Vagina (tissue), 2 donors: ENCODE results near the gene SAT2. TPM values are rescaled to one million over a fixed set of nuclear protein-coding genes. Genes with fewer than 3 reads are reported as not detected.

Experiments
- DNase-seq, 2 donors: peaks; one replicate each; pipeline ENCODE4 v3.0.0-alpha.2; 2017; ENCODE audit errors: extremely low spot score in 2 of 2
- H3K27ac ChIP-seq: fragments of 200-600 bp; sonication (generic); one replicate; pipeline ENCODE4 v1.5.1; 2019
- H3K27me3 ChIP-seq: fragments of 200-600 bp; sonication (generic); one replicate; pipeline ENCODE4 v1.5.1; 2019
- H3K36me3 ChIP-seq, 2 donors: fragments of 200-600 bp; sonication (generic); one replicate each; pipeline ENCODE4 v1.5.1; 2017 to 2019
- H3K4me1 ChIP-seq: fragments of 200-600 bp; sonication (generic); one replicate; pipeline ENCODE4 v1.5.1; 2019
- H3K4me3 ChIP-seq, 2 donors: fragments of 200-600 bp; sonication (generic); 1 replicate in 1 of 2; 2 replicates in 1 of 2; pipeline ENCODE4 v1.5.1; 2016 to 2019
- H3K9me3 ChIP-seq: fragments of 200-600 bp; sonication (generic); one replicate; pipeline ENCODE4 v1.5.1; 2019
- POLR2A ChIP-seq, 2 donors: fragments of 450-650 bp; IDR thresholded peaks; one replicate each; pipeline ENCODE4 v1.6.1; 2017; ENCODE audit warnings: antibody characterized with exemption in 2 of 2, mild to moderate bottlenecking in 2 of 2, moderate library complexity in 2 of 2
- POLR2AphosphoS5 ChIP-seq, 2 donors: sonication (generic); formaldehyde crosslinking; IDR thresholded peaks; one replicate each; pipeline ENCODE4 v1.9.0; 2017; ENCODE audit warnings: antibody characterized with exemption in 2 of 2, mild to moderate bottlenecking in 2 of 2, low read depth in 1 of 2; ENCODE audit not compliant: insufficient read depth in 1 of 2
- intact Hi-C: fragments of 100-400 bp; cut with DNase I; formaldehyde crosslinking; loops from one replicate; pipeline ENCODE4 v1.15.1; 2023
- total RNA-seq: library from RNA; depleted of rRNA; stranded (reverse); fragments of >200 nt; gene quantifications from one replicate; pipeline ENCODE4 v1.2.3, GENCODE V29; 2016
- TF ChIP-seq, protein P1 (sequence below), 3 experiments: fragments of 450-650 bp in 2 of 3; fragments of 200-600 bp in 1 of 3; sonication (generic) in 1 of 3; IDR thresholded peaks; one replicate each; pipeline ENCODE4 v1.5.1; 2017 to 2019; ENCODE audit warnings: antibody characterized with exemption in 3 of 3, mild to moderate bottlenecking in 2 of 3, moderate library complexity in 2 of 3

SAT2 gene
- total RNA-seq, 1 donor from 2014 or later: 69.7 TPM

DNA sequence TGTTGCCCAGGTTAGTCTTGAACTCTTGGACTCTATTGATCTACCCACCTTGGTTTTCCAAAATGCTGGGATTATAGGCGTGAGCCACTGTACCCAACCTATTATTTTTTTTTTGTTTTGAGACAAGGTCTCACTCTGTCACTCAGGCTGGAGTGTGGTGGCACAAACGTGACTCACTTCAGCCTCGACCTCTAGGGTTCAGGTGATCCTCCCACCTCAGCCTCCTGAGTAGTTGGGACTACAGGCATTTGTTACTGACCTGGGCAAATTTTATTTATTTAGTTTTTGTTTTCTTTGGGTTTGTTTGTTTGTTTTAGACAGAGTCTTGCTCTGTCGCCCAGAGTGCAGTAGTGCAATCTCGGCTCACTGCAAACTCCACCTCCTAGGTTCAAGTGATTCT lies 4.0 kb downstream of the SAT2 start:
- H3K27ac ChIP-seq: no peak overlapping the region
- intact Hi-C loops: no loop called here
- H3K4me1 ChIP-seq: peaks cover 9% of the 10 kb centered on the region
- TF ChIP-seq, protein P1, sequence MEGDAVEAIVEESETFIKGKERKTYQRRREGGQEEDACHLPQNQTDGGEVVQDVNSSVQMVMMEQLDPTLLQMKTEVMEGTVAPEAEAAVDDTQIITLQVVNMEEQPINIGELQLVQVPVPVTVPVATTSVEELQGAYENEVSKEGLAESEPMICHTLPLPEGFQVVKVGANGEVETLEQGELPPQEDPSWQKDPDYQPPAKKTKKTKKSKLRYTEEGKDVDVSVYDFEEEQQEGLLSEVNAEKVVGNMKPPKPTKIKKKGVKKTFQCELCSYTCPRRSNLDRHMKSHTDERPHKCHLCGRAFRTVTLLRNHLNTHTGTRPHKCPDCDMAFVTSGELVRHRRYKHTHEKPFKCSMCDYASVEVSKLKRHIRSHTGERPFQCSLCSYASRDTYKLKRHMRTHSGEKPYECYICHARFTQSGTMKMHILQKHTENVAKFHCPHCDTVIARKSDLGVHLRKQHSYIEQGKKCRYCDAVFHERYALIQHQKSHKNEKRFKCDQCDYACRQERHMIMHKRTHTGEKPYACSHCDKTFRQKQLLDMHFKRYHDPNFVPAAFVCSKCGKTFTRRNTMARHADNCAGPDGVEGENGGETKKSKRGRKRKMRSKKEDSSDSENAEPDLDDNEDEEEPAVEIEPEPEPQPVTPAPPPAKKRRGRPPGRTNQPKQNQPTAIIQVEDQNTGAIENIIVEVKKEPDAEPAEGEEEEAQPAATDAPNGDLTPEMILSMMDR (IDR thresholded peaks at IDR 0.05): no peak
- TF ChIP-seq POLR2AphosphoS5 (IDR thresholded peaks at IDR 0.05; ENCODE audit: insufficient read depth in 1 of 2, low read depth in 1 of 2) (no peak), POLR2A (IDR thresholded peaks at IDR 0.05) (no peak)
- DNase-seq: no peak
- H3K36me3 ChIP-seq: no peaks in the 10 kb centered on the region
- no peaks in the 10 kb centered on the region for H3K9me3 ChIP-seq
- no peak overlapping the region for H3K4me3 ChIP-seq
- no peaks in the 10 kb centered on the region for H3K27me3 ChIP-seq

DNA sequence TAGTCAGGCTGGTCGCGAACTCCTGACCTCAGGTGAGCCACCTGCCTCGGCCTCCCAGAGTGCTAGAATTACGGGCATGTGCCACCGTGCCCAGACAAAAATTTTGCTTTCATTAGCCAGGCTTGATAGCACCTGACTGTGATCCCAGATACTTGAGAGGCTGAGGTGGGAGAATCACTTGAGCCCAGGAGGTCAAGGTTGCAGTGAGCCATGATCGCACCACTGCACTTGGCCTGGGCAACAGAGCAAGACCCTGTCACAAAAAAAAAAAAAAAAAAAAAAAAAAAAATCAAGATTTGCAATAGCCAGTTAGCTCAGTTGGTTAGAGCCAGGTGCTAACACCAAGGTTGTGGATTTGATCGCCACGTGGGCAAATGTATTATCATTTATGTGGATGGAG lies 6.8 kb downstream of the SAT2 start:
- Histone ChIP-seq H3K36me3 (no peaks in the 10 kb centered on the region), H3K4me3 (no peak overlapping the region), H3K27ac (no peak overlapping the region), H3K27me3 (no peaks in the 10 kb centered on the region), H3K9me3 (no peaks in the 10 kb centered on the region), H3K4me1 (no peaks in the 10 kb centered on the region)
- intact Hi-C loops: no loop called here
- TF ChIP-seq, protein P1 (IDR thresholded peaks at IDR 0.05): no peak
- TF ChIP-seq POLR2A (IDR thresholded peaks at IDR 0.05): no peak
- TF ChIP-seq POLR2AphosphoS5 (IDR thresholded peaks at IDR 0.05; ENCODE audit: insufficient read depth in 1 of 2, low read depth in 1 of 2): no peak
- DNase-seq: no peak

DNA sequence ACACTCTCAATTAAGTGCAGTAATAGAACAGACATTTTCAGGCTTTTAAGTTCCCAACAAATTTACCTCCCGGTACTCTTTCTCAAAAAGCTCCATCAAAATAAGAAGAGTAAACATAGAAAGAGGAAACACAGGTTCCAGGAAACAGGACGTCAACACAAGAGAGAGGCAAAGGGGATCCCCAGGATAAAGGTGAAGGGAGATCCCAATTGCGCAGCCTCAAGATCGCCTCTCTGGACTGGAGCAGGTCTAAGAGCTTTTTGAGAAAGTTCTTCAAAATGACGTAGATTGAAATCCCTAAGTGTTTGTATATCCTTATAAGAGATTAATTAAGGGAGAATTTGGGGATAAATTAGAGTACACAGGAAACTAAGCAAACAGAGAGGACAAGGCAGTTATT lies 9.0 kb downstream of the SAT2 start:
- intact Hi-C loops: no loop called here
- no peaks in the 10 kb centered on the region for H3K9me3 ChIP-seq
- H3K27me3 ChIP-seq: no peaks in the 10 kb centered on the region
- H3K4me3 ChIP-seq: no peak overlapping the region
- no peaks in the 10 kb centered on the region for H3K36me3 ChIP-seq
- H3K4me1 ChIP-seq: peaks cover 12% of the 10 kb centered on the region
- DNase-seq: no peak
- no peak for TF ChIP-seq POLR2A (IDR thresholded peaks at IDR 0.05)
- TF ChIP-seq, protein P1 (IDR thresholded peaks at IDR 0.05): no peak
- no peak for TF ChIP-seq POLR2AphosphoS5 (IDR thresholded peaks at IDR 0.05; ENCODE audit: insufficient read depth in 1 of 2, low read depth in 1 of 2)
- H3K27ac ChIP-seq: no peak overlapping the region

DNA sequence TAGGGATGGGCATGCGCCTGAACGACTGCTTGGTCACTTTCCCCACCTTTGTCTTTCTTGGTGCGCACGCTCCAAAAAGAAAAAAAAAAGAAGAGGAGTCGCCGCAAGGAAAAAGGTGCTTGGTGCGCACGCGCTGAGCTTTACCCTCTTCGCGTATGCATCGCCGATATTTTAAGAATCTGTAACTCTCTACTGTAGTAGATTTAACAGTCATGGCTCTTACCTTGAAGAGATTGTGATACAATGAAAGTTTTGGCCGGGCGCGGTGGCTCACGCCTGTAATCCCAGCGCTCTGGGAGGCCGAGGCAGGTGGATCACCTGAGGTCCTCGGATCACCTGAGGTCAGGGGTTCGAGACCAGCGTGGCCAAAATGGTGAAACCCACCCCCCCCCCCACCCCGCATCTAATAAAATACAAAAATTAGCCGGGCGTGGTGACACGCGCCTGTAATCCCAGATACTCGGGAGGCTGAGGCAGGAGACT lies 12.3 kb downstream of the SAT2 start:
- no peaks in the 10 kb centered on the region for H3K9me3 ChIP-seq
- no peak for DNase-seq
- H3K36me3 ChIP-seq: no peaks in the 10 kb centered on the region
- H3K27me3 ChIP-seq: no peaks in the 10 kb centered on the region
- peaks cover 45% of the 10 kb centered on the region for H3K4me1 ChIP-seq
- peak overlapping the region; percentile 75 for H3K27ac ChIP-seq
- intact Hi-C loops: loop anchor here (2.0 kb wide), 1 partner anchor 71 kb away; the partner anchor contains the start of gene TP53
- H3K4me3 ChIP-seq: peak overlapping the region; percentile 44 to 83
- TF ChIP-seq, protein P1 (IDR thresholded peaks at IDR 0.05): no peak
- TF ChIP-seq POLR2AphosphoS5 (IDR thresholded peaks at IDR 0.05; ENCODE audit: insufficient read depth in 1 of 2, low read depth in 1 of 2): peak in 1 of 2 donors; percentile 95

DNA sequence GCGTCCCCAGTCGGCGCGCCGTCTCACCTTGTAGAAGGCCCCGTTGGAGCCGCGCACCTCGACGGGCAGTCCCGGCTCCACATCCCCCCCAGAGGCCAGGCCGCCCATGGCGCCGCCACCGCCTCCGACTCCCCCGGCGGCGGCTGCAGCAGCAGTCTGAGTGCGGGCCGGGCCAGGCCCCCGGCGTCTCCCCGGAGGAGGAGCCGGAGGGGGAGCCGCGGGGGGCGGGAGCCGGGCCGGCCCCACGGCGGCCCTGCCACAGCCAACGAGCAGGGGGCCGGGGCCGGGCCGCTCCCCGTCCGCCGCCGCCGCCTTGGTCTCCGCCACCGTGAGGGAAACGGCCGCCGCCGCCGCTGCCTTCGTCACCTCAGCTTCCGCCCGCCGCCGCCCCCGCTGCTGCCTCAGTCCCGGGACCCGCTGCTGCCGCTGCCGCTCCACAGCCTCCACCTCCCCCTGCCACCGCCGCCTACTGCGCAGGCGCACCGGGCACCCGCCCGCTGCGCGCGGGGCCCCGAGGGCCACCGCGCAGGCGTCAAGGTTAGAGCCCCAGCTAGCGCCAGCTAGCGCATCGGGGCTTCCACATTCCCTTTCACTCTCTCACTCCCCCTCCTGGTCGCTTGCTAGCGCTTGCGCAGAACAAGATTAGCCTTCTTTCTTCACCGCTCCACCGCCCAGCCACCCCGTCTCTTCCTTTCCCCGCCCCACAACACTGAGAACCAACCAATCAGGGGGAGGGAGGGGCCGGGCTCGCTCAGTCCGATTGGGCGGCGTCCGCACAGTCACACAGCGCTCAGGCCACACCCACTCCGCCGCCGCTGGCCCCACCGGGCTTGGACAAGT lies 13.0 kb downstream of the SAT2 start, which contains the start of gene FXR2:
TSS of gene FXR2 (minus strand) at position 473 of the 840 bp plus-strand sequence. CDS start at position 108, 365 bp downstream.
- no peaks in the 10 kb centered on the region for H3K9me3 ChIP-seq
- H3K27me3 ChIP-seq: no peaks in the 10 kb centered on the region
- peaks cover 50% of the 10 kb centered on the region for H3K4me1 ChIP-seq
- no peaks in the 10 kb centered on the region for H3K36me3 ChIP-seq
- H3K27ac ChIP-seq: peak within 1 kb of the TSS; percentile 86
- intact Hi-C loops: loop anchor here (2.0 kb wide), 1 partner anchor 72 kb away; the partner anchor contains the start of gene TP53
- peak; percentile 100 for DNase-seq
- TF ChIP-seq, protein P1 (IDR thresholded peaks at IDR 0.05): peak; percentile 24 to 63 (median 31)
- peak in 1 of 2 donors; percentile 90 for TF ChIP-seq POLR2A (IDR thresholded peaks at IDR 0.05)
- peak in 1 of 2 donors; percentile 79 for TF ChIP-seq POLR2AphosphoS5 (IDR thresholded peaks at IDR 0.05; ENCODE audit: insufficient read depth in 1 of 2, low read depth in 1 of 2)
- H3K4me3 ChIP-seq: peak within 1 kb of the TSS; percentile 83 to 98
